Bronchial epithelial cell (primary cell): ENCODE measurements around the gene RIC8B. TPM values are rescaled to one million over a fixed set of nuclear protein-coding genes. Genes with fewer than 3 reads are reported as not detected.

Experiments
- DNase-seq: peaks from one replicate; pipeline ENCODE4 v3.0.0-alpha.2; 2010; ENCODE audit warnings: low read depth
- FAIRE-seq: peaks from 2 replicates; lab custom pipeline; 2011; peaks lifted over from hg19 to GRCh38; lab: Jason Lieb, UNC
- H3K27me3 ChIP-seq: 2 replicates; pipeline ENCODE4 v1.5.1; 2011; ENCODE audit warnings: low read length; ENCODE audit not compliant: control insufficient read depth, insufficient read depth
- H3K36me3 ChIP-seq: 2 replicates; pipeline ENCODE4 v1.5.1; 2011; ENCODE audit warnings: low read length; ENCODE audit not compliant: control insufficient read depth, insufficient read depth
- H3K4me3 ChIP-seq: 2 replicates; pipeline ENCODE4 v1.5.1; 2011; ENCODE audit warnings: mild to moderate bottlenecking, low read depth, low read length, control low read depth
- total RNA-seq: library from RNA; depleted of rRNA; stranded (reverse); fragments of >200 nt; gene quantifications from 2 replicates; pipeline ENCODE4 v1.2.1, GENCODE V29; 2014
- TF ChIP-seq, protein P1 (sequence below): IDR thresholded peaks from 2 replicates; pipeline ENCODE4 v1.5.1; 2011; ENCODE audit warnings: mild to moderate bottlenecking, moderate library complexity, low read length, control low read depth, inconsistent platforms; ENCODE audit not compliant: insufficient read depth, severe bottlenecking

The RIC8B gene
- total RNA-seq, 1 donor from 2014 or later, result 4.5 TPM

DNA sequence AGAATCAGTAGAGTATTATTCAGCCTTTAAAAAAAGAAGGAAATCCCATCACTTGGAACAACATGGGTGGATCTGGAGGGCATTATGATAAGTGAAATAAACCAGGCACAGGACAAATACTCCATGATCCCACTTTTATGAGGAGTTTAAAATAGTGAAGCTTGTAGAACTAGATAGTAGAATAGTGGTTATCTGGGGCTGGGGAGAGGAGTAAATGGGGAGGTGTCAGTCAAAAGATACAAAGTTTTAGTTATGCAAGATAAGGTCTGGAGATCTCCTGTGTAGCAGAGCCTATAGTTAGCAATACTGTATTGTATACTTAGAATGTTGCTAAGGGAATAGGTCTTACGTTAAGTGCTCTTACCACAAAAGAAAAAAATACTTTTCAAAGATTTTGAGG is 64.9 kb downstream of the RIC8B start:
- DNase-seq (no peak), FAIRE-seq (no peak)
- TF ChIP-seq, protein P1, sequence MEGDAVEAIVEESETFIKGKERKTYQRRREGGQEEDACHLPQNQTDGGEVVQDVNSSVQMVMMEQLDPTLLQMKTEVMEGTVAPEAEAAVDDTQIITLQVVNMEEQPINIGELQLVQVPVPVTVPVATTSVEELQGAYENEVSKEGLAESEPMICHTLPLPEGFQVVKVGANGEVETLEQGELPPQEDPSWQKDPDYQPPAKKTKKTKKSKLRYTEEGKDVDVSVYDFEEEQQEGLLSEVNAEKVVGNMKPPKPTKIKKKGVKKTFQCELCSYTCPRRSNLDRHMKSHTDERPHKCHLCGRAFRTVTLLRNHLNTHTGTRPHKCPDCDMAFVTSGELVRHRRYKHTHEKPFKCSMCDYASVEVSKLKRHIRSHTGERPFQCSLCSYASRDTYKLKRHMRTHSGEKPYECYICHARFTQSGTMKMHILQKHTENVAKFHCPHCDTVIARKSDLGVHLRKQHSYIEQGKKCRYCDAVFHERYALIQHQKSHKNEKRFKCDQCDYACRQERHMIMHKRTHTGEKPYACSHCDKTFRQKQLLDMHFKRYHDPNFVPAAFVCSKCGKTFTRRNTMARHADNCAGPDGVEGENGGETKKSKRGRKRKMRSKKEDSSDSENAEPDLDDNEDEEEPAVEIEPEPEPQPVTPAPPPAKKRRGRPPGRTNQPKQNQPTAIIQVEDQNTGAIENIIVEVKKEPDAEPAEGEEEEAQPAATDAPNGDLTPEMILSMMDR, result no peak
- no peaks in the 10 kb centered on the region for H3K27me3 ChIP-seq
- no peak overlapping the region for H3K4me3 ChIP-seq
- no peaks in the 10 kb centered on the region for H3K36me3 ChIP-seq

DNA sequence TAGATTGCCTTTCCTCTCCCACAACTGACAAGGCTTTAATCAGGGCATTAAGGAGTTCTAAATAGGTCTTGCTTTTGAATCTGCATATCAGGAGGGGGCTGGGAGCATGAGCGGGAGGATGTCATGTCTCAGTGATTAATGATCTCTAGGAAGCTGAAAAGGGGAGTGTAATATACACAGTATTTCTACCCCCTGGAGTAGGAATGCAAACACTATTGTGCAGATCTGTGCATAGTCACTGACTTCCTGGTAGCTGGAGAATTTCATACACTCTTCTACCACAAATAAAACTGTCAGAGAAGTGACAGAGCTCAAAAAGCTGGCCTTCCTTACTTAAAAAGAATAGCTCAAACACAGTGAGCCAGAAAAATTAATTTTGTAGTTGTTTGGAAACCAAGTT is 65.8 kb downstream of the RIC8B start:
- H3K27me3 ChIP-seq, result no peaks in the 10 kb centered on the region
- no peak overlapping the region for H3K4me3 ChIP-seq
- no peaks in the 10 kb centered on the region for H3K36me3 ChIP-seq
- TF ChIP-seq, protein P1, result no peak
- DNase-seq (no peak), FAIRE-seq (no peak)

DNA sequence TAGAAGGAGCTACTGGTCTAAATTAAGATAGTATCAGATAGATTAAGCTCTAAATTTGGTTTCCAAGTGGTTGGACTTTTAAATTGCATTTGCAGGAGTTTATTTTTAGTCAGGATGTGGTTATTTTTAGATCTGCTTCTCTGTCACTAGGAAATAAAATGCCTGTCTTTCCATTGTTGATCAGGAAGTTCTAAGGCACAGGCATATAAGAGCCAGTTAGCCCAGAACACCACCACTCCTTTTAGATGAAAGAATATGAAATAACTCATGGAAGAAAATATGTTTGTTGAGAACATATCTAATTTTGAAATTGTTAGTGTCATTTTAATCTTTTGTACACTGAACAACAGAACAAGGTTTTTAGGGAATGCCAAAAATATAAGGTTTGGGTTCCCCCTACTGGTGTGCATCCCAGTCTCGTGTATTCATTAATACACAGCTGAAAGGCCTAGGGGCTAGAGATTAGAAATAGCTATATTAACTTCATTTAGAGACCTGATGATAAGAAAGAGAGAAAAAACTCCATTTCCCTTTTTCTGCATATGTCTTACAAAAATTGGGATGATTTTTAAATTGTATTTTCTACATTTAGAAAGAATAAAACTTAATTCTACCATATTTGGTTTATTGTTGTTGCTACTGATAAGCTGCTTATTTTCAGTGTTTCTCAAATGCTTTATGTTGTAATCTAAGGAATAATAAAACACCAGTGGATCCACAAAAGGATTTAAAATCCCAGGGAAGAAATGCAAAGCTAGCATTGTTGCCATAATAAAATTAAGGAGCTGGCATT is 67.2 kb downstream of the RIC8B start:
- FAIRE-seq, result no peak
- peak; percentile 40 for DNase-seq
- Histone ChIP-seq H3K4me3 (no peak overlapping the region), H3K36me3 (no peaks in the 10 kb centered on the region), H3K27me3 (no peaks in the 10 kb centered on the region)
- TF ChIP-seq, protein P1, result peak; percentile 28

DNA sequence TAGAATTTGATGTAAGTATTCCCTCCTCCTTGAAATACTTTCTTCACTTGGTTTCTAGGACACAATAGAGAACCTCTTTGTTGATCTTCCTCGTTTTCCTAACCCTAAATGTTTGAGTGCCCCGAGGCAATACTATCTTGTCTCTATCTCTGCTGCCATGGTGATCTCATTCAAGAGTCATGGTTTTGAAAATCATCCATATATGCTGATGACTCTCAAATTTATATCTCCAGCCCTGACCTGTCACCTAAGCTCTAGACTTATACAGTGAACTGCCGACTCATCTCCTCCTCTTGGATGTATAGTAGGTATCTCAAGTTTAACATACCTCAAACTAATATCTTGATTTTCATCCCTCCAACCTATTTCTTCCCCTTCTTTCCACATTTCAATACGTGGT is 71.4 kb downstream of the RIC8B start:
- TF ChIP-seq, protein P1, result no peak
- DNase-seq, result no peak
- FAIRE-seq, result no peak
- H3K4me3 ChIP-seq, result no peak overlapping the region
- H3K27me3 ChIP-seq, result no peaks in the 10 kb centered on the region
- H3K36me3 ChIP-seq, result no peaks in the 10 kb centered on the region

DNA sequence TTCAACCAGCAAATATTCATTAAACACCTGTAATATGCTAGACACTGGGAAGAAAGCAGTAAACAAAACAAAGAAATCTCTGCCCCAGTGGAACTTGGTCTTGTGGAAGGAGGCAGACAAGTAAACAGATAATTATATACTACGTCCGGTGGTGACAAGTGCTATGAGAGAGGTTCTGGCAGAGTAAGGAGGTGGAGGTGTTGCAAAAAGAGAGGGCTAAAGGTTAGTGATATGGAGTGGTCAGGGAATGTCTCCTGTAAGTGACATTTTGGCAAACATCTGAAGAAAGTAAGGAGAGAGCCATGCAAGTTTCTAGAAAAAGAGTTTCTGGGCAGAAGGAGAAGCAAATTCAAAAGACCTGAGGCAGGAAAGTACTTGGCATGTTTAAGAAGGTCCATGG is 73.4 kb downstream of the RIC8B start:
- FAIRE-seq, result no peak
- TF ChIP-seq, protein P1, result no peak

More for the DNA sequence above, 73.4 kb downstream of the RIC8B start:
- DNase-seq, result no peak
- no peaks in the 10 kb centered on the region for H3K27me3 ChIP-seq
- H3K36me3 ChIP-seq, result no peaks in the 10 kb centered on the region
- H3K4me3 ChIP-seq, result no peak overlapping the region
